Neural progenitor cell (in vitro differentiated cells): ENCODE data around the gene KCNT1. TPM values are rescaled to one million over a fixed set of nuclear protein-coding genes. Genes with fewer than 3 reads are reported as not detected.

Experiments
- DNase-seq: peaks from one replicate; pipeline ENCODE4 v3.0.0-alpha.2; 2016; ENCODE audit warnings: low spot score
- H2AFZ ChIP-seq: fragments of 200-600 bp; sonication (generic); replicated peaks from 2 replicates; pipeline ENCODE4 v1.6.1; 2016; ENCODE audit warnings: antibody characterized with exemption
- H3F3A ChIP-seq: fragments of 200-600 bp; sonication (generic); 2 replicates; pipeline ENCODE4 v1.6.1; 2016; ENCODE audit warnings: antibody characterized with exemption, low read depth
- H3K27ac ChIP-seq: fragments of 200-600 bp; sonication (generic); 2 replicates; pipeline ENCODE4 v1.5.1; 2016; ENCODE audit warnings: mild to moderate bottlenecking
- H3K27me3 ChIP-seq: fragments of 200-600 bp; sonication (generic); 2 replicates; pipeline ENCODE4 v1.6.1; 2016; ENCODE audit warnings: mild to moderate bottlenecking, moderate library complexity
- H3K36me3 ChIP-seq: fragments of 200-600 bp; sonication (generic); 2 replicates; pipeline ENCODE4 v1.5.1; 2016
- H3K4me1 ChIP-seq: fragments of 200-600 bp; sonication (generic); 2 replicates; pipeline ENCODE4 v1.6.1; 2016; ENCODE audit warnings: mixed run types
- H3K4me2 ChIP-seq: fragments of 200-600 bp; sonication (generic); 2 replicates; pipeline ENCODE4 v1.6.1; 2016
- H3K4me3 ChIP-seq: fragments of 200-600 bp; sonication (generic); 2 replicates; pipeline ENCODE4 v1.5.1; 2016
- H3K79me2 ChIP-seq: fragments of 200-600 bp; sonication (generic); 2 replicates; pipeline ENCODE4 v1.6.1; 2016; ENCODE audit warnings: low read depth
- H3K9ac ChIP-seq: fragments of 200-600 bp; sonication (generic); 2 replicates; pipeline ENCODE4 v1.6.1; 2016
- H3K9me3 ChIP-seq: fragments of 200-600 bp; sonication (generic); 2 replicates; pipeline ENCODE4 v1.5.1; 2016; ENCODE audit warnings: low read depth
- H4K20me1 ChIP-seq: fragments of 200-600 bp; sonication (generic); 2 replicates; pipeline ENCODE4 v1.6.1; 2016; ENCODE audit warnings: low read depth
- H3K27ac Mint-ChIP-seq: 3 replicates; pipeline ENCODE4 v1.8.0; 2021; ENCODE audit warnings: mixed read lengths
- H3K27me3 Mint-ChIP-seq: 2 replicates; pipeline ENCODE4 v1.8.0; 2022; ENCODE audit warnings: low read depth, mild to moderate bottlenecking, inconsistent platforms, moderate library complexity, mixed read lengths; ENCODE audit not compliant: insufficient read depth
- H3K36me3 Mint-ChIP-seq: 3 replicates; pipeline ENCODE4 v1.8.0; 2021; ENCODE audit warnings: mixed read lengths
- H3K4me1 Mint-ChIP-seq: 3 replicates; pipeline ENCODE4 v1.8.0; 2021; ENCODE audit warnings: mixed read lengths
- H3K4me3 Mint-ChIP-seq: 3 replicates; pipeline ENCODE4 v1.8.0; 2021; ENCODE audit warnings: mild to moderate bottlenecking, moderate library complexity, mixed read lengths
- H3K9me3 Mint-ChIP-seq: 3 replicates; pipeline ENCODE4 v1.8.0; 2020; ENCODE audit warnings: mixed read lengths
- CTCF ChIP-seq: fragments of 200-600 bp; sonication (generic); IDR thresholded peaks from 2 replicates; pipeline ENCODE4 v1.5.1; 2017; ENCODE audit warnings: antibody characterized with exemption, mild to moderate bottlenecking
- EZH2 ChIP-seq: fragments of 200-600 bp; sonication (generic); IDR thresholded peaks from 2 replicates; pipeline ENCODE4 v1.6.1; 2017; ENCODE audit warnings: antibody characterized with exemption, mild to moderate bottlenecking, moderate library complexity
- EZH2phosphoT487 ChIP-seq: fragments of 200-600 bp; sonication (generic); IDR thresholded peaks from 2 replicates; pipeline ENCODE4 v1.6.1; 2017; ENCODE audit warnings: antibody characterized with exemption
- total RNA-seq: library from RNA; depleted of rRNA; stranded (reverse); fragments of >200 nt; gene quantifications from 2 replicates; pipeline ENCODE4 v1.2.3, GENCODE V29; 2015; ENCODE audit warnings: low replicate concordance

KCNT1 gene
- not detected in 2 replicates for total RNA-seq

DNA sequence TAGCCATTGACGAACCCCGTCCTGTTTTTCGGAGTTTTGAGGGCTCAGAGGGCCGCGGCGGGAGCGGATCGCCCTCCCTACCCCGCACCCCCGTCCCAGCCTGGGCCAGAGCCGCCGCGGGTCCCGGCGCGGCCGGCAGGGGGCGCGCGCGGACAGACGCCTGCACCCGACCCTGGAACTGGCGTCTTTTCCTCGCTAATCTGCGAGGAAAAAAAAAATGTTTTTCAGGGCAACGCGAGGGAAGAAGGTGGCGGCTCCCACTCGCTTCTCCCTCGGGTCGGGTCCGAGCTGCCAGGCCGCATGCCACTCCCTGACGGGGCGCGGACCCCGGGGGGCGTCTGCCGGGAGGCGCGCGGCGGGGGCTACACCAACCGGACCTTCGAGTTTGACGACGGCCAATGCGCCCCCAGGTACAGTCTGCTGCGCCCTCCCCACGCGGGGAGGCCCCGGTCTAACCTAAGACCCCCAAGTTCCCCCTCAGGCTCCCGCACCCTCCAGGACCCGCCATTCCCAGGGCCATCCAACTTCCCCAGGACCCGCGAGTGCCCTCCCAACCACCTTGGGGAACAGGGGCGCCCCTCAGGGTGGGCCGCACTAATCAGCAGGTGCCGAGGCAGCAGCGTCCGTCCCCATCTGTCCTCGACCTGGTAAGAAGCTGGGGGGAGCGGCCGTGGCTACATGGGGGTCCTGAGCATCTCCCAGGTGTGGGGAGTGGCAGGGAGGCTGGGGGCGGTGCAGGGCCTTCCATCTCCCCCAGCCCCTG lies at the start of gene KCNT1:
TSS of gene KCNT1 (plus strand) at position 227 of the 763 bp plus-strand sequence. CDS start at position 301, 74 bp downstream.
- peak; percentile 57 for TF ChIP-seq EZH2
- TF ChIP-seq EZH2phosphoT487 = no peak
- TF ChIP-seq CTCF = peak; percentile 98
- Histone ChIP-seq H3K79me2 (no peaks in the 10 kb centered on the region), H3K9me3 (no peaks in the 10 kb centered on the region), H4K20me1 (no peaks in the 10 kb centered on the region), H3K4me3 (peak within 1 kb of the TSS; percentile 53), H3F3A (no peaks in the 10 kb centered on the region), H2AFZ (peak within 1 kb of the TSS; percentile 93), H3K4me1 (peaks cover 7% of the 10 kb centered on the region), H3K27me3 (peaks cover 32% of the 10 kb centered on the region), H3K9ac (no peak within 1 kb of the TSS), H3K4me2 (peak within 1 kb of the TSS; percentile 95), H3K27ac (no peak within 1 kb of the TSS), H3K36me3 (no peaks in the 10 kb centered on the region)
- Mint-ChIP-seq H3K4me1 (no peaks in the 10 kb centered on the region), H3K4me3 (no peak within 1 kb of the TSS), H3K9me3 (no peaks in the 10 kb centered on the region), H3K27ac (no peak within 1 kb of the TSS), H3K27me3 (peaks cover 4% of the 10 kb centered on the region), H3K36me3 (no peaks in the 10 kb centered on the region)
- peak; percentile 82 for DNase-seq

DNA sequence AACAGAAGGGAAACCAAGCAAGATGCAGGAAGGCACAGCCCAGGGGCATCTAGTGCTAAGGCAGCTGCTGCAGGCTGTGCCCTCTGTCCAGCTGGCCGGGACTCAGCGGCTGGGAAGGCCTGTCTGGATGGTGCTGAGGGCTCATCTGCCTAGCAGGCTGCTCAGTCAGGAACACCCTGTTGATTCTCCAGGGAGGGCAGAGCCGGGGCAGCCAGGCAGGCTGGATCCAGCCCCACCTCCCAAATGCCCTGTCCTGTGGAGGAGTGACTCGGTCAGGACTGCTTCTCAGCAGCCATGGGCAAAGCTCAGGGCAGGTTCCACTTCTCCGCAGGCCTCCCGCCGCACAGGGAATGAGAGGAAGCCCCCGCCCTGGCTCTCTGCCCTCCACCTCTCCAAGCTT lies 46.7 kb upstream of the KCNT1 start:
- H3K27me3 Mint-ChIP-seq = peaks cover 14% of the 10 kb centered on the region
- Histone ChIP-seq H3K27ac (no peak overlapping the region), H4K20me1 (no peaks in the 10 kb centered on the region), H3K36me3 (no peaks in the 10 kb centered on the region), H3K4me1 (no peaks in the 10 kb centered on the region), H3K27me3 (no peaks in the 10 kb centered on the region), H3F3A (peaks cover 2% of the 10 kb centered on the region), H3K9me3 (peaks cover 4% of the 10 kb centered on the region), H3K4me3 (no peak overlapping the region), H3K79me2 (no peaks in the 10 kb centered on the region), H3K9ac (no peak overlapping the region), H2AFZ (no peak overlapping the region), H3K4me2 (no peak overlapping the region)
- no peak overlapping the region for H3K4me3 Mint-ChIP-seq
- DNase-seq = no peak
- TF ChIP-seq EZH2phosphoT487 (no peak), EZH2 (no peak), CTCF (no peak)
- no peaks in the 10 kb centered on the region for H3K36me3 Mint-ChIP-seq
- H3K27ac Mint-ChIP-seq = no peak overlapping the region
- no peaks in the 10 kb centered on the region for H3K4me1 Mint-ChIP-seq
- H3K9me3 Mint-ChIP-seq = peaks cover 25% of the 10 kb centered on the region

DNA sequence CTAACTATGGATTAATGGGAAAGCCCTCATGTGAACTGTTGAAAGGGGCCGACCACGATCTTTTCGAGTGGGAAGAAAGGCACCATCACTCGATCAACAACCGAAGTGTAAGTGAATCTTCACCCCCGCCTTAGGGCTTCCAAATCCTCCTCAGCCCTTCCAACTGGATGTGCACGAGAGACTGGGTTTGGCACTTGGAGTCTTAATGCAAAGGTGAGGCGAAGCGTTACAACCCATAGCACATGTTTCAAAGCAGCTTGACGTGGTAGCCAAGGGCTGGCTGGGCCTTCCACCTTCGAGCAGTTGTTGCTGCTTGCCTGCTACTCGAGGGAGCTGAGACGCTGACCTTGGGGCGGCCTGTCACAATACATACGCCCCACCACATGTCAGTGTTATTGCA lies 44.6 kb upstream of the KCNT1 start:
- peaks cover 18% of the 10 kb centered on the region for H3K27me3 Mint-ChIP-seq
- Histone ChIP-seq H3K4me3 (no peak overlapping the region), H3F3A (peaks cover 6% of the 10 kb centered on the region), H3K9me3 (peaks cover 4% of the 10 kb centered on the region), H3K4me2 (no peak overlapping the region), H3K4me1 (peaks cover 7% of the 10 kb centered on the region), H3K9ac (no peak overlapping the region), H2AFZ (no peak overlapping the region), H3K27ac (no peak overlapping the region), H3K27me3 (no peaks in the 10 kb centered on the region), H4K20me1 (no peaks in the 10 kb centered on the region), H3K79me2 (no peaks in the 10 kb centered on the region), H3K36me3 (no peaks in the 10 kb centered on the region)
- TF ChIP-seq CTCF (no peak), EZH2phosphoT487 (no peak), EZH2 (no peak)
- no peak overlapping the region for H3K4me3 Mint-ChIP-seq
- no peaks in the 10 kb centered on the region for H3K36me3 Mint-ChIP-seq
- peaks cover 16% of the 10 kb centered on the region for H3K4me1 Mint-ChIP-seq
- no peak overlapping the region for H3K27ac Mint-ChIP-seq
- DNase-seq = no peak
- peaks cover 14% of the 10 kb centered on the region for H3K9me3 Mint-ChIP-seq
